Smooth muscle cell (in vitro differentiated cells): ENCODE measurements around the gene ATRN. TPM values are rescaled to one million over a fixed set of nuclear protein-coding genes. Genes with fewer than 3 reads are reported as not detected.

Experiments used
- DNase-seq: peaks from one replicate; lab custom pipeline; 2025; ENCODE audit not compliant: unreplicated experiment; lab: John Stamatoyannopoulos, UW
- H2AFZ ChIP-seq: fragments of 200-600 bp; sonication (generic); 2 replicates; pipeline ENCODE4 v1.6.0; 2016; ENCODE audit warnings: antibody characterized with exemption, low read depth, mild to moderate bottlenecking
- H3F3A ChIP-seq: fragments of 200-600 bp; sonication (generic); 2 replicates; pipeline ENCODE4 v1.6.0; 2017; ENCODE audit warnings: antibody characterized with exemption, low read depth
- H3K27ac ChIP-seq: fragments of 200-600 bp; sonication (generic); 2 replicates; pipeline ENCODE4 v1.5.1; 2016; ENCODE audit warnings: low read depth, mild to moderate bottlenecking
- H3K27me3 ChIP-seq: fragments of 200-600 bp; sonication (generic); 2 replicates; pipeline ENCODE4 v1.6.1; 2016; ENCODE audit warnings: low read depth, mild to moderate bottlenecking
- H3K36me3 ChIP-seq: fragments of 200-600 bp; sonication (generic); 2 replicates; pipeline ENCODE4 v1.5.1; 2016; ENCODE audit warnings: low read depth
- H3K4me1 ChIP-seq: fragments of 200-600 bp; sonication (generic); 2 replicates; pipeline ENCODE4 v1.5.1; 2016; ENCODE audit warnings: low read depth
- H3K4me2 ChIP-seq: fragments of 200-600 bp; sonication (generic); 2 replicates; pipeline ENCODE4 v1.6.0; 2016; ENCODE audit warnings: mild to moderate bottlenecking
- H3K4me3 ChIP-seq: fragments of 200-600 bp; sonication (generic); 2 replicates; pipeline ENCODE4 v1.5.1; 2016; ENCODE audit warnings: mild to moderate bottlenecking
- H3K79me2 ChIP-seq: fragments of 200-600 bp; sonication (generic); 2 replicates; pipeline ENCODE4 v1.6.0; 2016; ENCODE audit warnings: low read depth, mild to moderate bottlenecking
- H3K9ac ChIP-seq: fragments of 200-600 bp; sonication (generic); 2 replicates; pipeline ENCODE4 v1.6.0; 2016; ENCODE audit warnings: low read depth
- H3K9me3 ChIP-seq: fragments of 200-600 bp; sonication (generic); replicated peaks from 2 replicates; pipeline ENCODE4 v1.5.1; 2016; ENCODE audit warnings: low read depth
- H4K20me1 ChIP-seq: fragments of 200-600 bp; sonication (generic); 2 replicates; pipeline ENCODE4 v1.6.0; 2016; ENCODE audit warnings: low read depth
- WGBS: methylation state at CpG from one replicate; pipeline ENCODE4 v1.1.7; 2016; ENCODE audit warnings: low lambda C conversion rate; 5-methylcytosine and 5-hydroxymethylcytosine counted together
- polyA plus RNA-seq: library from polyadenylated mRNA; unstranded; fragments of >200 nt; fragmentation: Nextera tagmentation; extraction: Ambion mirVana; gene quantifications from 2 replicates; pipeline ENCODE4 v1.2.1, GENCODE V29; 2016
- total RNA-seq: library from RNA; depleted of rRNA; stranded (reverse); fragments of >200 nt; gene quantifications from 2 replicates; pipeline ENCODE4 v1.2.3, GENCODE V29; 2014
- TF ChIP-seq, protein P1 (sequence below): fragments of 200-600 bp; sonication (generic); IDR thresholded peaks from 2 replicates; pipeline ENCODE4 v1.5.1; 2017; ENCODE audit warnings: borderline replicate concordance, mild to moderate bottlenecking, antibody characterized with exemption; ENCODE audit not compliant: insufficient read depth, poor library complexity, severe bottlenecking

The ATRN gene
- total and polyA plus RNA-seq, 2 experiments from 2014 or later, result 17.9 to 44.0 TPM

DNA sequence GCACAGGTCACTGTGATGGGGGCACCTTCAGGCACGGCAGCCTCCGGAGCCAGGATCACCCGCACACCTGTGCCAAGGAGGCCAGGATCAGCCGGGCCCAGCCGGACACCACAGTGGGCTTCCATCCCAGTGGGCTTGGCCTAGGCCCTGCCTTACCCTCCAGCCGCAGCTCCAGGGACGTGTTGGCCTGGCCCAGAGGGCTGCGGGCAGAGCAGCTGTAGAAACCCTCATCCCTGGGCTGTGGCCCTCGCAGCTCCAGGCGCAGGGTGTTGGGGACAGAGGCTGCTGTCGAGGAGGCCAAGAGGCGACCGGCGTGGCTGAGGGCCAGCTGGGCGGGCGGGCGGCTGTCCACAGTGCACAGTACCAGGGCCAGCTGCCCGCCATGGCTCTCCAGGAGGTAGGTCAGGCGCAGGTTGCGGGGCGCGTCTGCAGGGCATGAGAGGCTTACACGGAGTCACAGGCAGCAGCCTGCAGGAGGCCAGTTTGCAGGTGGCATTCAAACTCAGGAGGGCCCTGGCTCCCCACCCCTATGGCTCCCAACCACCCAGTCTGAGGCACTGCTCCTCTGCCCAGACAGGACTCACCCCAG is 222.0 kb downstream of the ATRN start:
- WGBS, result 92% methylated on average over 17 of the region's 23 CpGs

DNA sequence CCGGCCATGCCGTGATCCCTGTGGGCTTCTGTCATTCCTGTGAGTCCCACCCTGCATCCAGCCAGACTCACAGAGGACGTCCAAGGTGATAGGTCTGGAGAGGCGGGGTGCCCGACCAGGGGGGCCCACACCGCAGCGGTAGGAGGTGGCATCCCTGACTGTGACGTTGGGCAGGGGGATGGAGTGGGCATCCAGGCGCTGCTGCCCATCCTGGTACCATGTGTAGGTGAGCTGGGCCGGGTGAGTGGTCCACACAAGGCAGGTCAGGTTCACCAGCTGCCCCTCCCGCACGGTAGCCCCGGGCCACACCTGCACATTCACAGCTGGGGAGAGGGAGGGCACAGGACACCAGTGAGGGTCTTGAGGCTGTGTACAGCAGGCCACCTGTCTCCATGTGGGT is 222.6 kb downstream of the ATRN start:
- no peak for DNase-seq
- H3K4me2 ChIP-seq, result no peak overlapping the region
- 87% methylated on average over 13 of the region's 13 CpGs for WGBS
- no peaks in the 10 kb centered on the region for H3K9me3 ChIP-seq
- TF ChIP-seq, protein P1, sequence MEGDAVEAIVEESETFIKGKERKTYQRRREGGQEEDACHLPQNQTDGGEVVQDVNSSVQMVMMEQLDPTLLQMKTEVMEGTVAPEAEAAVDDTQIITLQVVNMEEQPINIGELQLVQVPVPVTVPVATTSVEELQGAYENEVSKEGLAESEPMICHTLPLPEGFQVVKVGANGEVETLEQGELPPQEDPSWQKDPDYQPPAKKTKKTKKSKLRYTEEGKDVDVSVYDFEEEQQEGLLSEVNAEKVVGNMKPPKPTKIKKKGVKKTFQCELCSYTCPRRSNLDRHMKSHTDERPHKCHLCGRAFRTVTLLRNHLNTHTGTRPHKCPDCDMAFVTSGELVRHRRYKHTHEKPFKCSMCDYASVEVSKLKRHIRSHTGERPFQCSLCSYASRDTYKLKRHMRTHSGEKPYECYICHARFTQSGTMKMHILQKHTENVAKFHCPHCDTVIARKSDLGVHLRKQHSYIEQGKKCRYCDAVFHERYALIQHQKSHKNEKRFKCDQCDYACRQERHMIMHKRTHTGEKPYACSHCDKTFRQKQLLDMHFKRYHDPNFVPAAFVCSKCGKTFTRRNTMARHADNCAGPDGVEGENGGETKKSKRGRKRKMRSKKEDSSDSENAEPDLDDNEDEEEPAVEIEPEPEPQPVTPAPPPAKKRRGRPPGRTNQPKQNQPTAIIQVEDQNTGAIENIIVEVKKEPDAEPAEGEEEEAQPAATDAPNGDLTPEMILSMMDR, result no peak
- H3F3A ChIP-seq, result no peaks in the 10 kb centered on the region
- H3K27me3 ChIP-seq, result no peaks in the 10 kb centered on the region
- no peaks in the 10 kb centered on the region for H3K4me1 ChIP-seq
- no peak overlapping the region for H3K9ac ChIP-seq
- H4K20me1 ChIP-seq, result no peaks in the 10 kb centered on the region
- no peak overlapping the region for H3K4me3 ChIP-seq
- no peaks in the 10 kb centered on the region for H3K79me2 ChIP-seq
- no peak overlapping the region for H3K27ac ChIP-seq
- H3K36me3 ChIP-seq, result no peaks in the 10 kb centered on the region
- no peak overlapping the region for H2AFZ ChIP-seq

More for the DNA sequence above, 222.0 kb downstream of the ATRN start:
- Histone ChIP-seq H2AFZ (no peak overlapping the region), H3K4me3 (no peak overlapping the region), H3K27ac (no peak overlapping the region), H4K20me1 (no peaks in the 10 kb centered on the region), H3K79me2 (no peaks in the 10 kb centered on the region), H3K9ac (no peak overlapping the region), H3K4me1 (no peaks in the 10 kb centered on the region), H3K4me2 (no peak overlapping the region), H3K36me3 (no peaks in the 10 kb centered on the region), H3K27me3 (no peaks in the 10 kb centered on the region), H3F3A (no peaks in the 10 kb centered on the region), H3K9me3 (no peaks in the 10 kb centered on the region)
- TF ChIP-seq, protein P1, result no peak
- no peak for DNase-seq

DNA sequence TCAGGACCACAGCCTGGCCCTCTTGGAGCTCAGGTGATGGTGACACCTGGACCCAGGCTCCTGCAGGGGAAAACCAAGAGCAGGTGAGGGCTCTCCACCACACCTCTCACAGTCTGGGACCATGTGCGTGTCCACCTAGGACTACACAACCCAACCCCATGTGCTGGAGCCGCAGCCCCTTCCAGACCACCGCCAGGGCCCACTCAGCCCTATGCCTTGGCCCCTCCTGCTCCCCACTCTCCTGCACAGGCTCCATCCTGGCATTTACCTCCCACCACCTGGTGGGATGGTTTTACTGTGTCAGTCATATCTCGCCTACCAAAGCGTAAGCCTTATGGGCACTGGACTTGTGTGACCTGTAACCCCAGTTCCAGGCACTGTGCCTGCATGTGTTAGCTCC is 224.0 kb downstream of the ATRN start:
- DNase-seq, result no peak
- H3K27ac ChIP-seq, result no peak overlapping the region
- H2AFZ ChIP-seq, result no peak overlapping the region
- no peaks in the 10 kb centered on the region for H3K27me3 ChIP-seq
- TF ChIP-seq, protein P1, result no peak
- no peak overlapping the region for H3K4me3 ChIP-seq
- no peaks in the 10 kb centered on the region for H3K79me2 ChIP-seq
- H3K4me2 ChIP-seq, result no peak overlapping the region
- no peaks in the 10 kb centered on the region for H3F3A ChIP-seq
- no peaks in the 10 kb centered on the region for H3K9me3 ChIP-seq
- H3K4me1 ChIP-seq, result no peaks in the 10 kb centered on the region
- H4K20me1 ChIP-seq, result no peaks in the 10 kb centered on the region
- 96% methylated on average over 5 of the region's 5 CpGs for WGBS
- no peak overlapping the region for H3K9ac ChIP-seq
- no peaks in the 10 kb centered on the region for H3K36me3 ChIP-seq

DNA sequence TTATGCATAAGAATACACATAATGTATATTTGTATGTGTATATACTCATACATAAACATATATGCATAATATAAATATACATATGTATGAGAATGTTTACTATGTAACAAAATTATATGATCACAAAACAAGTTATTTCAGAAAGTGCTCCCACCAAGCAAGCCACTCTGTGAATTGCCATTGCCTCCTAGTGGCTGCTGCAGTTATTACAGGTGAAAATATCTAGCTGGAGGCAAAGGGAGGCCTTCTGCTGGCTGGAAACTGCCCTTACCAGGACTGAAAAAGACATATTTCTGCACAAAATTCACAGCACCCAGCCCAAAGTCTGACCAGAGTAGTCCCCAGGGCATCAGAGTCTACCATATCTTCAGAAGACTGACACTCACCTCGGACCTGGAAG is 225.4 kb downstream of the ATRN start:
- no peak overlapping the region for H3K4me3 ChIP-seq
- TF ChIP-seq, protein P1, result peak; percentile 35
- H3K27ac ChIP-seq, result no peak overlapping the region
- 100% methylated on average over 1 of the region's 1 CpG for WGBS
- H3K9ac ChIP-seq, result no peak overlapping the region
- no peaks in the 10 kb centered on the region for H3F3A ChIP-seq
- H4K20me1 ChIP-seq, result no peaks in the 10 kb centered on the region
- no peaks in the 10 kb centered on the region for H3K4me1 ChIP-seq
- H3K27me3 ChIP-seq, result no peaks in the 10 kb centered on the region
- H3K4me2 ChIP-seq, result no peak overlapping the region
- H3K9me3 ChIP-seq, result no peaks in the 10 kb centered on the region
- no peaks in the 10 kb centered on the region for H3K79me2 ChIP-seq
- no peaks in the 10 kb centered on the region for H3K36me3 ChIP-seq
- no peak overlapping the region for H2AFZ ChIP-seq
- DNase-seq, result no peak
